Astrocyte (in vitro differentiated cells and primary cell): ENCODE results near the gene RAE1. TPM values are rescaled to one million over a fixed set of nuclear protein-coding genes. Genes with fewer than 3 reads are reported as not detected.

ENCODE experiments used
- DNase-seq: peaks from one replicate; pipeline ENCODE4 v3.0.0-alpha.2; 2010; ENCODE audit warnings: low read depth
- FAIRE-seq: peaks from 2 replicates; lab custom pipeline; 2011; peaks lifted over from hg19 to GRCh38; lab: Jason Lieb, UNC
- H2AFZ ChIP-seq: 2 replicates; pipeline ENCODE4 v1.6.0; 2012; ENCODE audit warnings: low read depth, low read length, inconsistent platforms
- H3K27ac ChIP-seq: 2 replicates; pipeline ENCODE4 v1.5.1; 2011; ENCODE audit warnings: low read depth, low read length, inconsistent platforms
- H3K27me3 ChIP-seq: 2 replicates; pipeline ENCODE4 v1.6.0; 2011; ENCODE audit warnings: low read length, inconsistent platforms; ENCODE audit not compliant: insufficient read depth
- H3K36me3 ChIP-seq: 2 replicates; pipeline ENCODE4 v1.5.1; 2011; ENCODE audit warnings: low read length, inconsistent platforms; ENCODE audit not compliant: insufficient read depth
- H3K4me1 ChIP-seq: 2 replicates; pipeline ENCODE4 v1.5.1; 2011; ENCODE audit warnings: low read length, inconsistent platforms; ENCODE audit not compliant: insufficient read depth
- H3K4me2 ChIP-seq: 2 replicates; pipeline ENCODE4 v1.6.0; 2012; ENCODE audit warnings: low read length, inconsistent platforms
- H3K4me3 ChIP-seq: 2 replicates; pipeline ENCODE4 v1.5.1; 2011; ENCODE audit warnings: low read depth, mild to moderate bottlenecking, low read length, inconsistent platforms; ENCODE audit not compliant: insufficient read depth
- H3K79me2 ChIP-seq: 2 replicates; pipeline ENCODE4 v1.6.0; 2012; ENCODE audit warnings: mild to moderate bottlenecking, low read length, inconsistent platforms; ENCODE audit not compliant: insufficient read depth
- H3K9ac ChIP-seq: 2 replicates; pipeline ENCODE4 v1.6.0; 2012; ENCODE audit warnings: mild to moderate bottlenecking, low read length, inconsistent platforms
- H3K9me3 ChIP-seq: 2 replicates; pipeline ENCODE4 v1.5.1; 2012; ENCODE audit warnings: low read depth, mild to moderate bottlenecking, low read length, inconsistent platforms; ENCODE audit not compliant: insufficient read depth
- H4K20me1 ChIP-seq: 2 replicates; pipeline ENCODE4 v1.6.0; 2012; ENCODE audit warnings: low read length, inconsistent platforms; ENCODE audit not compliant: insufficient read depth
- H3K27ac Mint-ChIP-seq: one replicate; pipeline ENCODE4 v1.8.0; 2021; ENCODE audit warnings: mild to moderate bottlenecking, mixed read lengths; ENCODE audit not compliant: unreplicated experiment
- H3K27me3 Mint-ChIP-seq: one replicate; pipeline ENCODE4 v1.8.0; 2021; ENCODE audit warnings: low read depth, mixed read lengths; ENCODE audit not compliant: unreplicated experiment
- H3K36me3 Mint-ChIP-seq: one replicate; pipeline ENCODE4 v1.8.0; 2021; ENCODE audit warnings: low read depth, mixed read lengths; ENCODE audit not compliant: unreplicated experiment
- H3K4me1 Mint-ChIP-seq: one replicate; pipeline ENCODE4 v1.8.0; 2021; ENCODE audit warnings: low read depth, mixed read lengths; ENCODE audit not compliant: unreplicated experiment
- H3K4me3 Mint-ChIP-seq: one replicate; pipeline ENCODE4 v1.8.0; 2021; ENCODE audit warnings: mild to moderate bottlenecking, moderate library complexity, mixed read lengths; ENCODE audit not compliant: unreplicated experiment
- H3K9me3 Mint-ChIP-seq: one replicate; pipeline ENCODE4 v1.8.0; 2021; ENCODE audit warnings: mild to moderate bottlenecking, mixed read lengths; ENCODE audit not compliant: unreplicated experiment
- EZH2 ChIP-seq: IDR thresholded peaks from 2 replicates; pipeline ENCODE4 v1.6.1; 2012; ENCODE audit warnings: mild to moderate bottlenecking, low read length, inconsistent platforms; ENCODE audit not compliant: insufficient read depth
- total RNA-seq: library from RNA; stranded (reverse); gene quantifications from 2 replicates; pipeline ENCODE4 v1.2.1, GENCODE V29; 2021
- TF ChIP-seq, protein P1 (sequence below): IDR thresholded peaks from 2 replicates; pipeline ENCODE4 v1.5.1; 2011; ENCODE audit warnings: low read depth, mild to moderate bottlenecking, inconsistent platforms, low read length, moderate library complexity; ENCODE audit not compliant: insufficient read depth

RAE1 gene
- total RNA-seq, 1 donor from 2014 or later: 31.1 TPM

DNA sequence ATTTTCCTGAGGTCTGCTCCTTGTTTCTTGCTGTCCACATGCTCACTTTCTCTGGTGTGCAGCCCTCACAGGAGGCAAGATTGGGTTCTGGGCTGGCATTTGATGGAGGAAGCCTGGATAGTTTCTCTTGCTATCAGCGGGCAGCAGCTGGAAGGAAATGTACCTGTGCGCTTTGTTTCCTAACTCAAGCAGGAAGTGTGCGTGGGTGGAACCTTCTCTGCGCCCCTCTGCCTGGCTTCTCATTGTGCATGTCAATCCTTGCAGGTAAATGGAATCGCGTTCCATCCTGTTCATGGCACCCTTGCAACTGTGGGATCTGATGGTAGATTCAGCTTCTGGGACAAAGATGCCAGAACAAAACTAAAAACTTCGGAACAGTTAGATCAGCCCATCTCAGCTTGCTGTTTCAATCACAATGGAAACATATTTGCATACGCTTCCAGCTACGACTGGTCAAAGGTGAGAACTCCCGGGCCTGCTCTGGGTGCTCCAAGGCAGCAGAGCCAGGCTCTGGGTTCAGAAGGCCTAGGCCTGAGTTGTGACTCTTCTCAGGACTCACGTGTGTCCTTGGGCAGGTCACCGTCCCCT, 23.4 kb downstream of the RAE1 start:
- H3K4me2 ChIP-seq: no peak overlapping the region
- TF ChIP-seq, protein P1, sequence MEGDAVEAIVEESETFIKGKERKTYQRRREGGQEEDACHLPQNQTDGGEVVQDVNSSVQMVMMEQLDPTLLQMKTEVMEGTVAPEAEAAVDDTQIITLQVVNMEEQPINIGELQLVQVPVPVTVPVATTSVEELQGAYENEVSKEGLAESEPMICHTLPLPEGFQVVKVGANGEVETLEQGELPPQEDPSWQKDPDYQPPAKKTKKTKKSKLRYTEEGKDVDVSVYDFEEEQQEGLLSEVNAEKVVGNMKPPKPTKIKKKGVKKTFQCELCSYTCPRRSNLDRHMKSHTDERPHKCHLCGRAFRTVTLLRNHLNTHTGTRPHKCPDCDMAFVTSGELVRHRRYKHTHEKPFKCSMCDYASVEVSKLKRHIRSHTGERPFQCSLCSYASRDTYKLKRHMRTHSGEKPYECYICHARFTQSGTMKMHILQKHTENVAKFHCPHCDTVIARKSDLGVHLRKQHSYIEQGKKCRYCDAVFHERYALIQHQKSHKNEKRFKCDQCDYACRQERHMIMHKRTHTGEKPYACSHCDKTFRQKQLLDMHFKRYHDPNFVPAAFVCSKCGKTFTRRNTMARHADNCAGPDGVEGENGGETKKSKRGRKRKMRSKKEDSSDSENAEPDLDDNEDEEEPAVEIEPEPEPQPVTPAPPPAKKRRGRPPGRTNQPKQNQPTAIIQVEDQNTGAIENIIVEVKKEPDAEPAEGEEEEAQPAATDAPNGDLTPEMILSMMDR: no peak
- TF ChIP-seq EZH2: no peak
- Mint-ChIP-seq H3K36me3 (peaks cover 49% of the 10 kb centered on the region), H3K4me3 (no peak overlapping the region), H3K27ac (no peak overlapping the region), H3K27me3 (no peaks in the 10 kb centered on the region), H3K4me1 (no peaks in the 10 kb centered on the region), H3K9me3 (no peaks in the 10 kb centered on the region)
- no peak overlapping the region for H3K9ac ChIP-seq
- no peaks in the 10 kb centered on the region for H3K27me3 ChIP-seq
- H3K4me1 ChIP-seq: no peaks in the 10 kb centered on the region
- peaks cover 43% of the 10 kb centered on the region for H3K36me3 ChIP-seq
- H2AFZ ChIP-seq: no peak overlapping the region
- H3K27ac ChIP-seq: no peak overlapping the region
- H3K79me2 ChIP-seq: no peaks in the 10 kb centered on the region
- DNase-seq: no peak
- H3K9me3 ChIP-seq: no peaks in the 10 kb centered on the region
- FAIRE-seq: no peak
- peaks cover 30% of the 10 kb centered on the region for H4K20me1 ChIP-seq
- no peak overlapping the region for H3K4me3 ChIP-seq

DNA sequence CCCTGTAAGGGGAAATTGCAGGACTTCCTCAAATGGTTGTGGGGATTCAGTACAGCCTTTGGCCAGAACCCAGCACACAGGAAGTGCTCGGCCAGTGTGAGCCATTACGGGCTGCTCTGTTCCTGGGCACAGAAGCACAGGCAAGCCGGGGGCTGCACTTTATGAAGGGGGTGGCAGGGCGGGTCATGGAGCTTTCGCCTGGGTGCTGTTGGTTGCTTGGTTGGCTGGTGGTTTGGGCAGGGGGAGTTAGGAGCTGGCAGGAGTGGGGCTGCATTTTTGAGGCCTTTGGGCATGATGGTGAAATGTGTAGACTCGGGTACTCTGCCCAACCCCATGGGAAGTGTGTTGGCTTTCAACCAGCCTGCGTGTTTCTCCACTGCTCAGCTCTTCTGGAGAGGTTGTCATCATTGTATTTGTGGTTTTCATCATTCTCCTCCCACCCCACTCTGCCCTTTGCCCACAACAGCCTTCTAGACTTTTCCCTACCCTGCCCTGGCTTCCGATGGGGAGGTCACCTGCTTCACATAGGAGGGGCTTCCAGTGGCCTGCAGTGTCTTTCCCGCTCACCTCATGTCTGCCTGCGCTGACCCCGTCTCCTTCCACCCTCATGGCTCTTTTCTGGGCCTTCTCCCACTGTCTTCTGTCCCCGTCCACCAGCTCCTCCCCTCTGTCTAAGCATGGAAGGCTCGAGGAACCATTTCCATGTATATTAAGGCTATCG, 24.0 kb downstream of the RAE1 start:
- Histone ChIP-seq H3K4me3 (no peak overlapping the region), H3K36me3 (peaks cover 42% of the 10 kb centered on the region), H3K9ac (no peak overlapping the region), H4K20me1 (peaks cover 35% of the 10 kb centered on the region), H3K27ac (no peak overlapping the region), H2AFZ (no peak overlapping the region), H3K4me1 (no peaks in the 10 kb centered on the region), H3K9me3 (no peaks in the 10 kb centered on the region), H3K27me3 (no peaks in the 10 kb centered on the region), H3K4me2 (no peak overlapping the region), H3K79me2 (no peaks in the 10 kb centered on the region)
- DNase-seq (no peak), FAIRE-seq (no peak)
- Mint-ChIP-seq H3K27ac (no peak overlapping the region), H3K4me3 (peak overlapping the region; percentile 41), H3K36me3 (peaks cover 46% of the 10 kb centered on the region), H3K27me3 (no peaks in the 10 kb centered on the region), H3K9me3 (no peaks in the 10 kb centered on the region), H3K4me1 (no peaks in the 10 kb centered on the region)
- TF ChIP-seq, protein P1: no peak
- no peak for TF ChIP-seq EZH2

DNA sequence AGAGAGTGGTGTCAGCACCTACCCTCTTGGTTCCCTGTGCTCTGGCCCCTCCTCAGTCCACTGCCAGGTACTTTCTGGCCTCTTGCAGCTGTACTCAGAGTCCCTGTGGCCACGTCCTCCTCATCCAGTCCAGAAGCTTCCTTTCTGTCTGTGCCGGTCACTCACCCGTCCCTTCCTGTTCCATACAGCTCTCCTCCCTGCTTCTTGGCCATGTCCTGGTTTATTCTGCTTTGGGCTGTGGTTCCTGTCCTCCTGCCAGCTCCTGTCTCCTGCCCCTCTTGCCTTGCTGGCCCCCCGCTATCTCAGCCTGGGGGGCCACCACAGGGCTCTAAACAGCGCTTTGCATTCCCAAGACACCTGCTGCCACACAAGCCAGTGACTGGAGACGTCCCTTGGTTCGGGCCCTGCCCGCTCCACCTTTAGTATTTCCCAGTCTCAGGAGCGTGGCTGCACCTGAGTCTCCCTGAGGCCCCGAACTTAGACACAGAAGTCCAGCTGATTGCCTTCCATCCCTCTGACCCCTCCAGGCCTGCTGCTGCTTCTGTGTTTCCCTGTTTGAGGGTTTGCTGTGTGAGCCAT, 24.7 kb downstream of the RAE1 start:
- Histone ChIP-seq H3K27me3 (no peaks in the 10 kb centered on the region), H3K4me1 (no peaks in the 10 kb centered on the region), H3K9me3 (no peaks in the 10 kb centered on the region), H3K4me3 (no peak overlapping the region), H3K4me2 (no peak overlapping the region), H4K20me1 (peaks cover 37% of the 10 kb centered on the region), H3K9ac (no peak overlapping the region), H3K79me2 (no peaks in the 10 kb centered on the region), H3K27ac (no peak overlapping the region), H3K36me3 (peaks cover 39% of the 10 kb centered on the region), H2AFZ (no peak overlapping the region)
- no peak for TF ChIP-seq EZH2
- TF ChIP-seq, protein P1: no peak
- H3K27ac Mint-ChIP-seq: no peak overlapping the region
- no peaks in the 10 kb centered on the region for H3K4me1 Mint-ChIP-seq
- H3K27me3 Mint-ChIP-seq: no peaks in the 10 kb centered on the region
- H3K4me3 Mint-ChIP-seq: peak overlapping the region; percentile 41
- no peaks in the 10 kb centered on the region for H3K9me3 Mint-ChIP-seq
- H3K36me3 Mint-ChIP-seq: peaks cover 43% of the 10 kb centered on the region
- FAIRE-seq (no peak), DNase-seq (no peak)
